ENCODE results near the gene RRAS2.

- no peak for TF ChIP-seq EGR1 (IDR thresholded peaks at IDR 0.05; ENCODE audit: borderline replicate concordance in 1 of 2, low read depth in 2 of 2, low read length in 2 of 2)
- TF ChIP-seq SUZ12 (IDR thresholded peaks at IDR 0.05; ENCODE audit: unreplicated experiment): no peak
- TF ChIP-seq, protein P1, sequence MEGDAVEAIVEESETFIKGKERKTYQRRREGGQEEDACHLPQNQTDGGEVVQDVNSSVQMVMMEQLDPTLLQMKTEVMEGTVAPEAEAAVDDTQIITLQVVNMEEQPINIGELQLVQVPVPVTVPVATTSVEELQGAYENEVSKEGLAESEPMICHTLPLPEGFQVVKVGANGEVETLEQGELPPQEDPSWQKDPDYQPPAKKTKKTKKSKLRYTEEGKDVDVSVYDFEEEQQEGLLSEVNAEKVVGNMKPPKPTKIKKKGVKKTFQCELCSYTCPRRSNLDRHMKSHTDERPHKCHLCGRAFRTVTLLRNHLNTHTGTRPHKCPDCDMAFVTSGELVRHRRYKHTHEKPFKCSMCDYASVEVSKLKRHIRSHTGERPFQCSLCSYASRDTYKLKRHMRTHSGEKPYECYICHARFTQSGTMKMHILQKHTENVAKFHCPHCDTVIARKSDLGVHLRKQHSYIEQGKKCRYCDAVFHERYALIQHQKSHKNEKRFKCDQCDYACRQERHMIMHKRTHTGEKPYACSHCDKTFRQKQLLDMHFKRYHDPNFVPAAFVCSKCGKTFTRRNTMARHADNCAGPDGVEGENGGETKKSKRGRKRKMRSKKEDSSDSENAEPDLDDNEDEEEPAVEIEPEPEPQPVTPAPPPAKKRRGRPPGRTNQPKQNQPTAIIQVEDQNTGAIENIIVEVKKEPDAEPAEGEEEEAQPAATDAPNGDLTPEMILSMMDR (IDR thresholded peaks at IDR 0.05 in 2 of 3, conservative IDR thresholded peaks at IDR 0.05 in 1 of 3; ENCODE audit: control insufficient read depth in 2 of 3, extremely low read depth in 1 of 3, insufficient read depth in 1 of 3, low read depth in 3 of 3, low read length in 3 of 3): no peak
- TF ChIP-seq BACH1 (IDR thresholded peaks at IDR 0.05; ENCODE audit: borderline replicate concordance): no peak
- TF ChIP-seq MXI1 (IDR thresholded peaks at IDR 0.05; ENCODE audit: low read depth, low read length): no peak
- TF ChIP-seq CEBPB (IDR thresholded peaks at IDR 0.05; ENCODE audit: borderline replicate concordance in 1 of 2, low read depth in 2 of 2, low read length in 2 of 2): no peak
- TF ChIP-seq, protein P2, sequence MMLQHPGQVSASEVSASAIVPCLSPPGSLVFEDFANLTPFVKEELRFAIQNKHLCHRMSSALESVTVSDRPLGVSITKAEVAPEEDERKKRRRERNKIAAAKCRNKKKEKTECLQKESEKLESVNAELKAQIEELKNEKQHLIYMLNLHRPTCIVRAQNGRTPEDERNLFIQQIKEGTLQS (IDR thresholded peaks at IDR 0.05; ENCODE audit: borderline replicate concordance, extremely low read depth, low read depth, low read length): no peak
Measured at GRCh38 chr11:14393889-14394288, 34.9 kb upstream of the RRAS2 start.
